ENCODE data around the gene SHKBP1.

DNA sequence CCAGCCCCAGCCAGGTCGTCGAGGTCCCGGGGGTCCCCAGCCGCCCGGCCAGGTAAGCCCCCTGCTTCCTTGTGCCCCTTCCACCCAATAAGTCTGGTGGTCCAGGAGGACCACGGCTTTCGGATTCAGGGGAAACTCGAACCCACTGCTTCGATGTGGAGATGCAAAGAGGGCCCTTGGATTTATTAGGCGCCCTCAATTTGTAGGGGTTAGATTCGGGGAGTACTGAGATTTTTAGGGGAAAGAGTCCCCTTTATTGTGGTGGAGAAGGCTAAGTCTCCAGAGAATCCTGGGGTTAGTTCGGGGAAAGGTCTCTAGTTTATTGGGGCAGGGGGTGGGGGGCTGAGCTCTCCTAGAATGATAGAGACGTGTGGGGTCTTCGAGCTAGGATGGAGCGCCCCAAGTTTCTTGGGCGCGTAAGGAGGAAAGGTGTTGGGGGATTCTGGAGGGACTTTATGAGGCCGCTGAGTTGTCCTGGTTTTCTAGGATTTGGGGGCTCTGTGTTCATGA, 20.7 kb downstream of the SHKBP1 start:
- TF ChIP-seq RCOR1 (conservative IDR thresholded peaks at IDR 0.05; ENCODE audit: low read depth, low read length) (no peak), SUPT20H (IDR thresholded peaks at IDR 0.05; ENCODE audit: borderline replicate concordance, control insufficient read depth, low read depth, low read length) (no peak), CHD4 (IDR thresholded peaks at IDR 0.05) (no peak), CBFB (IDR thresholded peaks at IDR 0.05; ENCODE audit: low read depth) (no peak), ZSCAN29 (IDR thresholded peaks at IDR 0.05) (no peak), CEBPZ (IDR thresholded peaks at IDR 0.05; ENCODE audit: low read depth, low read length) (no peak)
- TF ChIP-seq, protein P1, sequence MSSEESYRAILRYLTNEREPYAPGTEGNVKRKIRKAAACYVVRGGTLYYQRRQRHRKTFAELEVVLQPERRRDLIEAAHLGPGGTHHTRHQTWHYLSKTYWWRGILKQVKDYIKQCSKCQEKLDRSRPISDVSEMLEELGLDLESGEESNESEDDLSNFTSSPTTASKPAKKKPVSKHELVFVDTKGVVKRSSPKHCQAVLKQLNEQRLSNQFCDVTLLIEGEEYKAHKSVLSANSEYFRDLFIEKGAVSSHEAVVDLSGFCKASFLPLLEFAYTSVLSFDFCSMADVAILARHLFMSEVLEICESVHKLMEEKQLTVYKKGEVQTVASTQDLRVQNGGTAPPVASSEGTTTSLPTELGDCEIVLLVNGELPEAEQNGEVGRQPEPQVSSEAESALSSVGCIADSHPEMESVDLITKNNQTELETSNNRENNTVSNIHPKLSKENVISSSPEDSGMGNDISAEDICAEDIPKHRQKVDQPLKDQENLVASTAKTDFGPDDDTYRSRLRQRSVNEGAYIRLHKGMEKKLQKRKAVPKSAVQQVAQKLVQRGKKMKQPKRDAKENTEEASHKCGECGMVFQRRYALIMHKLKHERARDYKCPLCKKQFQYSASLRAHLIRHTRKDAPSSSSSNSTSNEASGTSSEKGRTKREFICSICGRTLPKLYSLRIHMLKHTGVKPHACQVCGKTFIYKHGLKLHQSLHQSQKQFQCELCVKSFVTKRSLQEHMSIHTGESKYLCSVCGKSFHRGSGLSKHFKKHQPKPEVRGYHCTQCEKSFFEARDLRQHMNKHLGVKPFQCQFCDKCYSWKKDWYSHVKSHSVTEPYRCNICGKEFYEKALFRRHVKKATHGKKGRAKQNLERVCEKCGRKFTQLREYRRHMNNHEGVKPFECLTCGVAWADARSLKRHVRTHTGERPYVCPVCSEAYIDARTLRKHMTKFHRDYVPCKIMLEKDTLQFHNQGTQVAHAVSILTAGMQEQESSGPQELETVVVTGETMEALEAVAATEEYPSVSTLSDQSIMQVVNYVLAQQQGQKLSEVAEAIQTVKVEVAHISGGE (CRISPR knock-in tag; IDR thresholded peaks at IDR 0.05) = no peak
